Ascending aorta (tissue), 2 donors: ENCODE measurements around the gene HTT. TPM values are rescaled to one million over a fixed set of nuclear protein-coding genes. Genes with fewer than 3 reads are reported as not detected.

Experiments used
- DNase-seq, 2 donors: peaks; one replicate each; pipeline ENCODE4 v3.0.0-alpha.2; 2019; ENCODE audit warnings: low spot score in 2 of 2
- H3K27ac ChIP-seq, 2 donors: fragments of 200-600 bp; sonication (generic); one replicate each; pipeline ENCODE4 v1.5.1; 2016 to 2017; ENCODE audit warnings: mild to moderate bottlenecking in 1 of 2
- H3K27me3 ChIP-seq: fragments of 200-600 bp; sonication (generic); one replicate; pipeline ENCODE4 v1.5.1; 2017
- H3K36me3 ChIP-seq, 2 donors: fragments of 200-600 bp; sonication (generic); one replicate each; pipeline ENCODE4 v1.5.1; 2016
- H3K4me1 ChIP-seq, 2 donors: fragments of 200-600 bp; sonication (generic); one replicate each; pipeline ENCODE4 v1.5.1; 2016 to 2017; ENCODE audit warnings: mild to moderate bottlenecking in 1 of 2
- H3K4me3 ChIP-seq, 2 donors: fragments of 200-600 bp; sonication (generic); one replicate each; pipeline ENCODE4 v1.5.1; 2016 to 2017; ENCODE audit warnings: mild to moderate bottlenecking in 1 of 2
- H3K9me3 ChIP-seq, 2 donors: fragments of 200-600 bp; sonication (generic); one replicate each; pipeline ENCODE4 v1.5.1; 2016
- CTCF ChIP-seq, 3 experiments: fragments of 200-600 bp in 2 of 3; fragments of 450-650 bp in 1 of 3; sonication (generic) in 2 of 3; IDR thresholded peaks; one replicate each; pipeline ENCODE4 v1.5.1; 2016 to 2019; ENCODE audit warnings: antibody characterized with exemption in 3 of 3, mild to moderate bottlenecking in 1 of 3, moderate library complexity in 1 of 3
- intact Hi-C: fragments of 100-400 bp; cut with DNase I; formaldehyde crosslinking; loops from one replicate; pipeline ENCODE4 v1.15.1; 2023
- total RNA-seq: library from RNA; depleted of rRNA; stranded (reverse); fragments of >200 nt; gene quantifications from one replicate; pipeline ENCODE4 v1.1.0, GENCODE V29; 2016

HTT gene
- total RNA-seq, 1 donor from 2014 or later: 23.7 TPM

- TF ChIP-seq CTCF (IDR thresholded peaks at IDR 0.05): no peak
- Histone ChIP-seq H3K9me3 (no peaks in the 10 kb centered on the region), H3K4me1 (no peaks in the 10 kb centered on the region), H3K4me3 (no peak overlapping the region), H3K27me3 (no peaks in the 10 kb centered on the region), H3K27ac (no peak overlapping the region), H3K36me3 (peaks cover 24 to 31% of the 10 kb centered on the region in 2 donors)
- intact Hi-C loops: no loop called here
- no peak for DNase-seq
Measured at GRCh38 chr4:3098346-3098745, 23.9 kb downstream of the HTT start.

- Histone ChIP-seq H3K4me1 (peaks cover 2 to 7% of the 10 kb centered on the region in 2 donors), H3K27me3 (no peaks in the 10 kb centered on the region), H3K27ac (peak overlapping the region; percentile 1 to 57), H3K9me3 (no peaks in the 10 kb centered on the region), H3K4me3 (no peak overlapping the region), H3K36me3 (peaks cover 36 to 43% of the 10 kb centered on the region in 2 donors)
- peak; percentile 91 to 96 (median 91) for TF ChIP-seq CTCF (IDR thresholded peaks at IDR 0.05)
- intact Hi-C loops: loop anchor here (2.0 to 10.0 kb wide), 3 partner anchors 28 to 848 kb away; partner anchors contain the start of gene HGFAC
- DNase-seq: peak; percentile 67 to 95
Measured at GRCh38 chr4:3106339-3107186, 32.1 kb downstream of the HTT start.

- no peak overlapping the region for H3K4me3 ChIP-seq
- H3K9me3 ChIP-seq: no peaks in the 10 kb centered on the region
- TF ChIP-seq CTCF (IDR thresholded peaks at IDR 0.05): no peak
- H3K27me3 ChIP-seq: no peaks in the 10 kb centered on the region
- H3K36me3 ChIP-seq: peaks cover 38 to 47% of the 10 kb centered on the region in 2 donors
- H3K27ac ChIP-seq: peak overlapping the region in 1 of 2 donors; percentile 57
- intact Hi-C loops: loop anchor here (2.0 to 10.0 kb wide), 3 partner anchors 28 to 848 kb away; partner anchors contain the start of gene HGFAC
- DNase-seq: no peak
- peaks cover 2 to 7% of the 10 kb centered on the region in 2 donors for H3K4me1 ChIP-seq
Measured at GRCh38 chr4:3107271-3107670, 32.8 kb downstream of the HTT start.

- H3K27me3 ChIP-seq: no peaks in the 10 kb centered on the region
- intact Hi-C loops: loop anchor here (2.0 to 10.0 kb wide), 3 partner anchors 27 to 847 kb away; partner anchors contain the start of gene HGFAC
- DNase-seq: no peak
- H3K4me3 ChIP-seq: no peak overlapping the region
- H3K9me3 ChIP-seq: no peaks in the 10 kb centered on the region
- H3K4me1 ChIP-seq: peaks cover 2 to 7% of the 10 kb centered on the region in 2 donors
- H3K36me3 ChIP-seq: peaks cover 38 to 52% of the 10 kb centered on the region in 2 donors
- no peak overlapping the region for H3K27ac ChIP-seq
- TF ChIP-seq CTCF (IDR thresholded peaks at IDR 0.05): no peak
Measured at GRCh38 chr4:3107691-3108121, 33.2 kb downstream of the HTT start.

- DNase-seq: no peak
- no peak for TF ChIP-seq CTCF (IDR thresholded peaks at IDR 0.05)
- H3K27ac ChIP-seq: no peak overlapping the region
- no peaks in the 10 kb centered on the region for H3K9me3 ChIP-seq
- H3K4me1 ChIP-seq: peaks cover 2 to 7% of the 10 kb centered on the region in 2 donors
- H3K36me3 ChIP-seq: peaks cover 35 to 57% of the 10 kb centered on the region in 2 donors
- intact Hi-C loops: loop anchor here (10.0 kb wide), 2 partner anchors 337 to 847 kb away; partner anchors contain the start of gene HGFAC
- H3K27me3 ChIP-seq: no peaks in the 10 kb centered on the region
- H3K4me3 ChIP-seq: no peak overlapping the region
Measured at GRCh38 chr4:3108211-3108610, 33.7 kb downstream of the HTT start.
